Medulla oblongata (tissue), 1 donor: ENCODE data around the gene NTN1.
A peak's percentile ranks its signal among the peaks of the same experiment; 100 is the strongest.

Source experiments
- DNase-seq: peaks from one replicate; pipeline ENCODE4 v3.0.0-alpha.2; 2015; ENCODE audit errors: extremely low spot score

Gene NTN1

GRCh38 chr17:9231449-9232154, 210.3 kb downstream of the NTN1 start:
- no peak for DNase-seq

- no peak for DNase-seq
These were observed 210.8 kb downstream of the NTN1 start for GRCh38 chr17:9232155-9232475.

GRCh38 chr17:9232591-9233270, 211.4 kb downstream of the NTN1 start:
- no peak for DNase-seq

- no peak for DNase-seq
These were observed 211.9 kb downstream of the NTN1 start for GRCh38 chr17:9233271-9233599.

GRCh38 chr17:9233761-9234160, 212.5 kb downstream of the NTN1 start:
- DNase-seq, result no peak

GRCh38 chr17:9234389-9234945, 213.2 kb downstream of the NTN1 start:
- no peak for DNase-seq

DNA sequence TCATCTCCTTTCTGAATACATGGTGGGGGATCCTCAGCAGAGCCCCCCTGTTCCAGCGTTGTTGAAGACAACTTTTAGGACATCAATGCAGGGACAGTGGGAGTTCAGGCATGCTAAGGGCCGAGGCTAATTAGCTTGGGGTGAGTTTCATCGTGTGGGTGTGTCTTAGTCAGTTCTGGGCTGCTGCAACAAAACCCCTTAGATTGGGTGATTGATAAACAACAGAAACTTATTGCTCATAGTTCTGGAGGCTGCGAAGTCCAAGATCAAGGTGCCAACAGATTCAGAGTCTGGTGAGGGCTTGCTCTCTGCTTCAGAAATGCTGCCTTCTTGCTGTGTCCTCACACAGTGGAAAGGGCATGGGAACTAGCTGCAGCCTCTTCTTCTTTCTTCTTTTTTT, 214.0 kb downstream of the NTN1 start:
- no peak for DNase-seq

- DNase-seq, result no peak
These were observed 215.2 kb downstream of the NTN1 start for GRCh38 chr17:9236286-9237052.

DNA sequence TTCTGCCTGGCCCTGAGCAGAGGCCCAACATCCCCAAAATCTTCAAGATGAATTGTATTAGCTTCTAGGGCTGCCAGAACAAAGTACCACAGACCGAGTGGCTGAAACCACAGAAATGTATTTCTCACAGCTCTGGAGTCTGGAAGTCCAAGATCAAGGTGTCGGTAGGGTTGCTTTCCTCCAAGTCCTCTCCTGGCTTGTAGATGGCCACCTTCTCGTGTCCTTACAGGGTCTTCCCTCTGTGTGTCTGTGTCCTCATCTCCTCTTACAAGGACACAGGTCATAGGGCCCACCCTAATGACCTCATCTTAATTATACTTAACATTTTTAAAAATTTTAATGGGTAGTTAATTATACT, 215.7 kb downstream of the NTN1 start:
- DNase-seq, result no peak

GRCh38 chr17:9237661-9238301, 216.5 kb downstream of the NTN1 start:
- DNase-seq, result peak; percentile 40

- no peak for DNase-seq
These were observed 217.3 kb downstream of the NTN1 start for GRCh38 chr17:9238340-9239245.

DNA sequence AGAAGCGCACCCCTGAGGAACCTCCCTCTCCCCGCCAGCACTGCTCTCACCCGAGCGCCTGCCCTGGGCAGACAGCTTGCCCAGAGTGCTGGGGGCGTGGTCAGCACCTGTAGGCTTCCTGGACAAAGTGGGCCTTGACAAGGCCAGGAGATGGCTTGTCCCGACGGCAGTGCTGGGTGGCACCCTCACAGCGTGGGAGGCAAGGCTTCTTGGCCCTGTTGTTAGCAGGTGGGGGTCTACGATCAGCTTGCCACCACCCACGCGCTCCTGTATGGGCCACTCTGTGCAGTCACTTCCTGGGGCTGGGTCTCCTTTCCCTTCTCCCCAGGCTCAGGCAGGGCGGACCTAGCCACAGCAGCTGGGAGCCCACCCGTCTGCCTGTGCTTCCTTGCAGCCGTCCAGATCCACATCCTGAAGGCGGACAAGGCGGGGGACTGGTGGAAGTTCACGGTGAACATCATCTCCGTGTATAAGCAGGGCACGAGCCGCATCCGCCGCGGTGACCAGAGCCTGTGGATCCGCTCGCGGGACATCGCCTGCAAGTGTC, 218.0 kb downstream of the NTN1 start:
- DNase-seq, result no peak

- peak; percentile 61 for DNase-seq
These were observed 218.7 kb downstream of the NTN1 start for GRCh38 chr17:9239793-9240658.

DNA sequence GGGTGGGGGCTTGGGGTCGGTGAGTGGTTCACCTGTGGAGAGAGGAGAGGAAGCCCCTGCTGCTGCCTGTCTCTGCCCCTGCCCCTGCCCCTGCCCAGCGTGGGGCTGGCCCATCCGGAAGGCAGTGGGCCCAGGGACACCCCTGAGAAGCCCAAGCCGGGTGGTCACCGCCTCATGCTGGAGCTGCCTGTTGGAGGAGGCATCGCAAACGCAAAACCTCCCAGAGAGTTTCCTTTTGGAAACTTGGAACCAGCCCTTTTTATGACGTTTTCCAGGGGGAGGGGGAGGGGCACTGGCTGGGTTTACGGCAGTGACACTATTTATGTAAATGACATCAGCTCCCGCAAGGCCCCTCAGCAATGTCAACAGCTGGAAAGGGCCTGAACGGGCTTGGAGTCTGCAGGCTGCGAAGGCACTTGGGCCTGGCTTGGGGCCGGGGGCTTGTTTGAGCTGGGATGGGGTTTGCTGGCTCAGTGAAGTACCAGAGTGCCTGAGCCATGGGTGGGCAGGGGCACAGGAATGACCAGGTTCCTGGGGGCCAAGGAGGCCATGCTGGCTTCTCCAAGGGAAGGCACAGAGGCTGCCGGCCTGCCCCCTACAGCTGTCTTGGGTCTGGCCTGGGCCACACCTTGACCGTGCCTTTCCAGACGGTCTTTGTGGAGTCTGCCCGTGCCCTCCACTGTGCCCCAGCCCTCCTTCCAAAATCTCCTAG, 219.5 kb downstream of the NTN1 start:
- peak; percentile 81 for DNase-seq

GRCh38 chr17:9241371-9241712, 220.0 kb downstream of the NTN1 start:
- DNase-seq, result peak; percentile 88

DNA sequence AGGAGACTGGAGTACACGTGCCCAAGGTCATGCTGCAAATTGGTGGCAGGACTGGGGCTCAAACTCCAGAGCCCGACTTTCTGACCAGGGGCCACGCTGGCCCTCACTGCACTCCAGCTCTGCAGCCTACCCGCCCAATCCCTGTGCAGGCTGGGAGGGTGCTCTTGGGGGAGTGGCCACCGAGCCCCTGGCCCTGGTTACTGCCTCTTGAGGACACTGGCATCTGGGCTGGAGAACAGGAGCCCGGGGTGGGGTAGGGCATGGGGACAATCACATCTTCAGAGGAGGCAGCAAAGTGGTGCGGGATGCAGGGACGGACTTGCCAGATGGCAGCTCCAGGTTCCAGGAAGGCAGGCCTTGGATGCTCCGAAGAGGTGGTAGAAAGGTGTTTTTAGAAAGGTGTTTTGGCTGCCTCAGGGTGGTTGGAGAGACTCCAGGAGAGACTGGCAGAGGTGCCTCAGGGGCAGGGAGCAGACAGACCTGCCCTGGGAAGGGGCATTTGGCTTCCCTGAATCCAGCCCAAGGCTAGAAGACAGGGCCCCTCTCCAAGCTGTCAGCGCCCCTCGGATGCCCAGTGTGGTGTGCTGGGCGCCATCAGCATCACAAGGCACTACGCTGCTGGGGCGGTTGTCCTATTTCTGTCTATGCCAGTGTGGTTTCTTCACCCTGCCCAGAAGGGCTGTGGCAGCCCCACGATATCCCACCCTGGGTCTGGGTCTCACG, 220.6 kb downstream of the NTN1 start:
- DNase-seq, result no peak

DNA sequence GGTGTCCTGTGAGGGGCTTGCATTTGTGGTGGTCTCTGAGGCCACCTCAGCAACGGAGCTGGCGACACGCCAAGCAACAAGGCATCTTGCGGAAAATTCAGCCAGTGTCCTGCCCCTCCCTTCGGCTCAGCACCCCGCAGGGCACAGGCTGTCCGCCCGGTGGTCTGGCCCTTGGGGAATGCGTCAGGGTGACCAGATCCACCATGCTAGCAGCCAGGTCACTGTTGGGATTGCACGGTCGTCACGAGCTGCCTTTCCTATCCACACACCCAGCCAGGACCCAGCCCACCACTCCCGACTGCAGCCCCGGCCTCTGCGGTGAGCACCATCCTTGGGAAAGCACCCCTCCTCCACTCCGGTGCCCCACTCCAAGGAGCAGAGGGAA, 221.2 kb downstream of the NTN1 start:
- DNase-seq, result no peak

- DNase-seq, result no peak
These were observed 221.7 kb downstream of the NTN1 start for GRCh38 chr17:9242983-9243382.
